ENCODE results near the gene FLT3. TPM values are rescaled to one million over a fixed set of nuclear protein-coding genes. Genes with fewer than 3 reads are reported as not detected.

Gene FLT3
- total and polyA plus RNA-seq, 9 of the 15 experiments (the other 6 are each of a cell fraction or from before 2014, with no cell fraction given), result not detected

DNA sequence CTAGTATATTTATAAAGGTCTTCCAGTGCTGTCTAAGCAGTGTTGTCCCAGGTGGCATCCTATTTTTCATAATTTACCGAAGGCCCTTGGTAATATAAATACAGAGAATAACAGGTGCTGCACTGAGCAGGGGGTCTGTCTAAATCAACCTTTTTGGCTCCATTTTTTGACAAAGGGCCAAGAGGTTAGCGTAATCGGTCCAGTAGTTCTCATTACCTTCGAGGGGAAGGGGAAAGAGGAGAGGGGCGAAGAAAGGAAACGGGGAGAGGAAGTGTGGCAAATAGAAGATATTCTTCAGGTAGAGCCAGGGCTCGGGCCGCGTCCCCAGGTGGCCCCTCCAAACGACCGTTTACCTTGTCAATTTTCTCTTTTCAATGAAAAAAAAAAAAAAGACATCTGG, 37.2 kb upstream of the FLT3 start:
- no peak for FAIRE-seq
- no peak for TF ChIP-seq RBM15 (IDR thresholded peaks at IDR 0.05; ENCODE audit: insufficient read depth, low read length)
- no peak for TF ChIP-seq XRCC5 (IDR thresholded peaks at IDR 0.05; ENCODE audit: low read depth, low read length)
- TF ChIP-seq MTA1 (IDR thresholded peaks at IDR 0.05; ENCODE audit: borderline replicate concordance), result no peak
- no peak for TF ChIP-seq POLR3G (IDR thresholded peaks at IDR 0.05; ENCODE audit: extremely low read depth, insufficient read length, insufficient replicate concordance)
- TF ChIP-seq POLR2AphosphoS2 (IDR thresholded peaks at IDR 0.05; ENCODE audit: low read length), result no peak
- TF ChIP-seq, protein P1, sequence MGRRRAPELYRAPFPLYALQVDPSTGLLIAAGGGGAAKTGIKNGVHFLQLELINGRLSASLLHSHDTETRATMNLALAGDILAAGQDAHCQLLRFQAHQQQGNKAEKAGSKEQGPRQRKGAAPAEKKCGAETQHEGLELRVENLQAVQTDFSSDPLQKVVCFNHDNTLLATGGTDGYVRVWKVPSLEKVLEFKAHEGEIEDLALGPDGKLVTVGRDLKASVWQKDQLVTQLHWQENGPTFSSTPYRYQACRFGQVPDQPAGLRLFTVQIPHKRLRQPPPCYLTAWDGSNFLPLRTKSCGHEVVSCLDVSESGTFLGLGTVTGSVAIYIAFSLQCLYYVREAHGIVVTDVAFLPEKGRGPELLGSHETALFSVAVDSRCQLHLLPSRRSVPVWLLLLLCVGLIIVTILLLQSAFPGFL (CRISPR knock-in tag; IDR thresholded peaks at IDR 0.05), result no peak
- TF ChIP-seq ZNF584 (CRISPR knock-in tag; IDR thresholded peaks at IDR 0.05; ENCODE audit: low read depth), result no peak
- TF ChIP-seq, protein P2, sequence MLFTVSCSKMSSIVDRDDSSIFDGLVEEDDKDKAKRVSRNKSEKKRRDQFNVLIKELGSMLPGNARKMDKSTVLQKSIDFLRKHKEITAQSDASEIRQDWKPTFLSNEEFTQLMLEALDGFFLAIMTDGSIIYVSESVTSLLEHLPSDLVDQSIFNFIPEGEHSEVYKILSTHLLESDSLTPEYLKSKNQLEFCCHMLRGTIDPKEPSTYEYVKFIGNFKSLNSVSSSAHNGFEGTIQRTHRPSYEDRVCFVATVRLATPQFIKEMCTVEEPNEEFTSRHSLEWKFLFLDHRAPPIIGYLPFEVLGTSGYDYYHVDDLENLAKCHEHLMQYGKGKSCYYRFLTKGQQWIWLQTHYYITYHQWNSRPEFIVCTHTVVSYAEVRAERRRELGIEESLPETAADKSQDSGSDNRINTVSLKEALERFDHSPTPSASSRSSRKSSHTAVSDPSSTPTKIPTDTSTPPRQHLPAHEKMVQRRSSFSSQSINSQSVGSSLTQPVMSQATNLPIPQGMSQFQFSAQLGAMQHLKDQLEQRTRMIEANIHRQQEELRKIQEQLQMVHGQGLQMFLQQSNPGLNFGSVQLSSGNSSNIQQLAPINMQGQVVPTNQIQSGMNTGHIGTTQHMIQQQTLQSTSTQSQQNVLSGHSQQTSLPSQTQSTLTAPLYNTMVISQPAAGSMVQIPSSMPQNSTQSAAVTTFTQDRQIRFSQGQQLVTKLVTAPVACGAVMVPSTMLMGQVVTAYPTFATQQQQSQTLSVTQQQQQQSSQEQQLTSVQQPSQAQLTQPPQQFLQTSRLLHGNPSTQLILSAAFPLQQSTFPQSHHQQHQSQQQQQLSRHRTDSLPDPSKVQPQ (CRISPR knock-in tag; IDR thresholded peaks at IDR 0.05; ENCODE audit: borderline replicate concordance), result no peak
- TF ChIP-seq CHD4 (IDR thresholded peaks at IDR 0.05; ENCODE audit: insufficient read depth, insufficient replicate concordance, low read depth, low read length, poor library complexity, severe bottlenecking), result no peak
- TF ChIP-seq ZNF239 (CRISPR knock-in tag; IDR thresholded peaks at IDR 0.05), result no peak
- TF ChIP-seq, protein P3, sequence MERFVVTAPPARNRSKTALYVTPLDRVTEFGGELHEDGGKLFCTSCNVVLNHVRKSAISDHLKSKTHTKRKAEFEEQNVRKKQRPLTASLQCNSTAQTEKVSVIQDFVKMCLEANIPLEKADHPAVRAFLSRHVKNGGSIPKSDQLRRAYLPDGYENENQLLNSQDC (CRISPR knock-in tag; IDR thresholded peaks at IDR 0.05), result no peak
- no peak for TF ChIP-seq HMGN3 (IDR thresholded peaks at IDR 0.05; ENCODE audit: borderline replicate concordance, extremely low read depth, insufficient read length, low read depth, low read length)
- TF ChIP-seq, protein P4, sequence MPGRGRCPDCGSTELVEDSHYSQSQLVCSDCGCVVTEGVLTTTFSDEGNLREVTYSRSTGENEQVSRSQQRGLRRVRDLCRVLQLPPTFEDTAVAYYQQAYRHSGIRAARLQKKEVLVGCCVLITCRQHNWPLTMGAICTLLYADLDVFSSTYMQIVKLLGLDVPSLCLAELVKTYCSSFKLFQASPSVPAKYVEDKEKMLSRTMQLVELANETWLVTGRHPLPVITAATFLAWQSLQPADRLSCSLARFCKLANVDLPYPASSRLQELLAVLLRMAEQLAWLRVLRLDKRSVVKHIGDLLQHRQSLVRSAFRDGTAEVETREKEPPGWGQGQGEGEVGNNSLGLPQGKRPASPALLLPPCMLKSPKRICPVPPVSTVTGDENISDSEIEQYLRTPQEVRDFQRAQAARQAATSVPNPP (IDR thresholded peaks at IDR 0.05; ENCODE audit: borderline replicate concordance, insufficient read depth, insufficient read length), result no peak
- TF ChIP-seq FOXA3 (CRISPR knock-in tag; conservative IDR thresholded peaks at IDR 0.05 in 1 of 2, IDR thresholded peaks at IDR 0.05 in 1 of 2), result no peak
- TF ChIP-seq, protein P5, sequence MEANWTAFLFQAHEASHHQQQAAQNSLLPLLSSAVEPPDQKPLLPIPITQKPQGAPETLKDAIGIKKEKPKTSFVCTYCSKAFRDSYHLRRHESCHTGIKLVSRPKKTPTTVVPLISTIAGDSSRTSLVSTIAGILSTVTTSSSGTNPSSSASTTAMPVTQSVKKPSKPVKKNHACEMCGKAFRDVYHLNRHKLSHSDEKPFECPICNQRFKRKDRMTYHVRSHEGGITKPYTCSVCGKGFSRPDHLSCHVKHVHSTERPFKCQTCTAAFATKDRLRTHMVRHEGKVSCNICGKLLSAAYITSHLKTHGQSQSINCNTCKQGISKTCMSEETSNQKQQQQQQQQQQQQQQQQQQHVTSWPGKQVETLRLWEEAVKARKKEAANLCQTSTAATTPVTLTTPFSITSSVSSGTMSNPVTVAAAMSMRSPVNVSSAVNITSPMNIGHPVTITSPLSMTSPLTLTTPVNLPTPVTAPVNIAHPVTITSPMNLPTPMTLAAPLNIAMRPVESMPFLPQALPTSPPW (CRISPR knock-in tag; IDR thresholded peaks at IDR 0.05), result no peak

More for the DNA sequence above, 37.2 kb upstream of the FLT3 start:
- Histone ChIP-seq H3K9me1 (ENCODE audit: control insufficient read depth, insufficient read depth, low read length) (no peaks in the 10 kb centered on the region), H3K9ac (ENCODE audit: insufficient read depth in 1 of 2, low read depth in 2 of 2, low read length in 2 of 2) (peak overlapping the region; percentile 95 to 97), H4K20me1 (replicated peaks; ENCODE audit: control insufficient read depth, insufficient read depth, low read length) (0 out of 2 replicates have a peak, but pooled peaks cover 3% of the 10 kb centered on the region), H3K27ac (ENCODE audit: extremely low read depth, low read depth, low read length) (peak overlapping the region; percentile 95), H3K4me1 (replicated peaks in 1 of 2; ENCODE audit: control insufficient read depth in 2 of 2, insufficient read depth in 2 of 2, low read length in 2 of 2) (peaks cover 6 to 17% of the 10 kb centered on the region in 2 experiments; a peak in 4 of 5 replicates), H3K4me2 (ENCODE audit: insufficient read depth, low read length) (peak overlapping the region; percentile 96), H3K36me3 (ENCODE audit: control insufficient read depth, insufficient read depth, low read length) (no peaks in the 10 kb centered on the region), H3K79me2 (ENCODE audit: control insufficient read depth, insufficient read depth, low read length) (peaks cover 60% of the 10 kb centered on the region), H3K27me3 (ENCODE audit: control insufficient read depth in 2 of 2, insufficient read depth in 2 of 2, low read length in 2 of 2) (no peaks in the 10 kb centered on the region), H3K9me3 (replicated peaks; ENCODE audit: control insufficient read depth, insufficient read depth, low read depth, low read length) (no peaks in the 10 kb centered on the region), H2AFZ (ENCODE audit: low read depth, low read length) (peak overlapping the region; percentile 83), H3K4me3 (peak overlapping the region; percentile 96)
- ChIA-PET CTCF (ENCODE audit: low intra/inter-chr PET ratio) (no interaction called here), POLR2A (interaction anchor here (0.5 to 1.4 kb wide), 2 partner anchors 30 to 185 kb away, joined by 3 to 4 read pairs; no protein-coding TSS in a partner anchor)
- DNase-seq (ENCODE audit: extremely low read depth in 1 of 4, low spot score in 3 of 4) (no peak), ATAC-seq (no peak)
- in situ Hi-C loops (cut with MboI) (no loop called here), intact Hi-C loops (cut with micrococcal nuclease) (loop anchor here (10.0 kb wide), 1 partner anchor 157 kb away; no protein-coding TSS in a partner anchor)
- BruUV-seq (replicated peaks), result TSS peak; percentile 66
- WGBS (ENCODE audit: insufficient coverage, low coverage, missing lambda C conversion rate), result 0% methylated on average over 7 of the region's 11 CpGs

Measured in K562 (cell line).